ENCODE measurements around the gene AFAP1L1. TPM values are rescaled to one million over a fixed set of nuclear protein-coding genes. Genes with fewer than 3 reads are reported as not detected.

The AFAP1L1 gene
- total RNA-seq, result 8.2 and 16.2 TPM in 2 replicates

GRCh38 chr5:149271716-149272563 is at the start of gene AFAP1L1:
Gene AFAP1L1 (plus strand): TSS chr5:149271859. CDS start chr5:149271969, 110 bp downstream.

GRCh38 chr5:149345147-149345891 is 73.7 kb downstream of the AFAP1L1 start, which contains the start of gene GRPEL2:
Gene GRPEL2 (plus strand): TSS chr5:149345499. CDS start chr5:149345540, 41 bp downstream.

GRCh38 chr5:149357370-149358293 is 86.0 kb downstream of the AFAP1L1 start, which contains the start of gene PCYOX1L:
Gene PCYOX1L (plus strand): TSS chr5:149358046. CDS start chr5:149358069, 23 bp downstream.

GRCh38 chr5:149379177-149379761 is 107.6 kb downstream of the AFAP1L1 start, which contains the start of gene IL17B:
Gene IL17B (minus strand): TSS chr5:149379292. CDS start chr5:149379225, 67 bp downstream.

Other genes with a start within 250 kb of the AFAP1L1 start
- gene SH3TC2, start 208.8 kb upstream of the AFAP1L1 start, total RNA-seq, result 0.37 and 1.2 TPM in 2 replicates
- gene ABLIM3, start 130.4 kb upstream of the AFAP1L1 start, total RNA-seq, result 68.8 and 86.3 TPM in 2 replicates
- gene GRPEL2, start 73.6 kb downstream of the AFAP1L1 start, total RNA-seq, result 15.1 and 24.0 TPM in 2 replicates
- gene PCYOX1L, start 86.2 kb downstream of the AFAP1L1 start, total RNA-seq, result 5.9 and 8.2 TPM in 2 replicates
- not detected in 2 replicates for gene IL17B, start 107.4 kb downstream of the AFAP1L1 start, total RNA-seq